GM03348 (cell line): Measurements from ENCODE around the gene GNLY.

ENCODE experiments used
- DNase-seq: peaks from one replicate; pipeline ENCODE4 v3.0.0; 2012; ENCODE audit warnings: low spot score

The GNLY gene

GRCh38 chr2:85684806-85685205 lies 9.4 kb upstream of the GNLY start:
- no peak for DNase-seq

GRCh38 chr2:85690932-85691331 lies 3.2 kb upstream of the GNLY start:
- no peak for DNase-seq

GRCh38 chr2:85692039-85692645 lies 2.0 kb upstream of the GNLY start:
- no peak for DNase-seq

GRCh38 chr2:85695121-85695520 lies 963 bp downstream of the GNLY start:
- no peak for DNase-seq

GRCh38 chr2:85695691-85696668 lies 1.8 kb downstream of the GNLY start:
- DNase-seq = no peak

- no peak for DNase-seq
Measured at GRCh38 chr2:85697096-85697495, 2.9 kb downstream of the GNLY start.

- no peak for DNase-seq
Measured at GRCh38 chr2:85697716-85698115, 3.6 kb downstream of the GNLY start.

GRCh38 chr2:85698184-85698879 lies 4.2 kb downstream of the GNLY start:
- no peak for DNase-seq

- no peak for DNase-seq
Measured at GRCh38 chr2:85698880-85699254, 4.7 kb downstream of the GNLY start.

- DNase-seq = no peak
Measured at GRCh38 chr2:85699325-85699724, 5.2 kb downstream of the GNLY start.

- peak; percentile 52 for DNase-seq
Measured at GRCh38 chr2:85702172-85702571, 8.0 kb downstream of the GNLY start.

- no peak for DNase-seq
Measured at GRCh38 chr2:85702800-85703199, 8.6 kb downstream of the GNLY start.

GRCh38 chr2:85703329-85703728 lies 9.2 kb downstream of the GNLY start:
- DNase-seq = no peak

GRCh38 chr2:85704038-85704437 lies 9.9 kb downstream of the GNLY start:
- DNase-seq = no peak

- DNase-seq = no peak
Measured at GRCh38 chr2:85704800-85705679, 10.9 kb downstream of the GNLY start.

GRCh38 chr2:85705680-85706039 lies 11.5 kb downstream of the GNLY start:
- peak; percentile 85 for DNase-seq

GRCh38 chr2:85706063-85706462 lies 11.9 kb downstream of the GNLY start:
- DNase-seq = no peak

- DNase-seq = no peak
Measured at GRCh38 chr2:85706599-85707296, 12.6 kb downstream of the GNLY start.

GRCh38 chr2:85707304-85707703 lies 13.1 kb downstream of the GNLY start:
- peak; percentile 78 for DNase-seq

GRCh38 chr2:85708641-85709040 lies 14.5 kb downstream of the GNLY start:
- DNase-seq = no peak

- no peak for DNase-seq
Measured at GRCh38 chr2:85709401-85709811, 15.2 kb downstream of the GNLY start.
